ENCODE results near the gene GNAZ.

Gene GNAZ

DNA sequence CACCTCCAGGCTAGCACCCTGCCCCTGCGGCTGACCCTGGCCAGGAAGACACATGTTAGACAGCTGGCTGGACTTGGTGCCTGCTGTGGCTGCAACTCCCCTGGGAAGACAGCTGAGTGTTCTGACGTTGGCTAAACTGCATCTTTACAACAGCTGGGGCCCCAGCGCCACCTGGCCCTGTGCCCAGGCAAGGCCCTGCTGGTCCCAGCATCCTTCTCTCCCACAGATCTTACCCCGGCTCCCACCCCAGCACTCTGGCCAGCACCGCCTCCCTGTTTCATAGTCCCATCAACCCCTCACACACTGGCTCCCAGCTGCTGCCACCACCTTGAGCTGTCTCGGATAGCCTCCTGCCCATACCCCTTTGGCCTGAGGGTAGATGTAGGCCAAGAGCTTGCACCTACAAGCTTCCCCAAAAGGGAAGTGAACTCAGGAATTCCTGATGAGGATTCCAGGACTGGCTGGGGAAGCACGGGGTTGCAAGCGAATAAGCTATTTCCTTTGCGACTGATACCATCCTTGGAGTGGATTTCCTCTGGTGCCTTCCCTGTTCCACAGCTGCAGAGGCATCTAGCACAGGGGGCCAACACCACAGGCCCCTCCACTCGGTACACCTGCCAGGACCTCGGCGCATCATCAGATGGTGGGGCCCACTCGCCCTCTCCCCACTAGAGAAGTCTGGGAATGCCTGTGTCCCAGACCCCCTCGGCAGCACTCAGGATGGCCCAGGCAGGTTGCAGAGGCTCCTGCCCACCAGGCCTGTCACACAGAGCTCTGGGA, 42.9 kb downstream of the GNAZ start:
- TF ChIP-seq, protein P1, sequence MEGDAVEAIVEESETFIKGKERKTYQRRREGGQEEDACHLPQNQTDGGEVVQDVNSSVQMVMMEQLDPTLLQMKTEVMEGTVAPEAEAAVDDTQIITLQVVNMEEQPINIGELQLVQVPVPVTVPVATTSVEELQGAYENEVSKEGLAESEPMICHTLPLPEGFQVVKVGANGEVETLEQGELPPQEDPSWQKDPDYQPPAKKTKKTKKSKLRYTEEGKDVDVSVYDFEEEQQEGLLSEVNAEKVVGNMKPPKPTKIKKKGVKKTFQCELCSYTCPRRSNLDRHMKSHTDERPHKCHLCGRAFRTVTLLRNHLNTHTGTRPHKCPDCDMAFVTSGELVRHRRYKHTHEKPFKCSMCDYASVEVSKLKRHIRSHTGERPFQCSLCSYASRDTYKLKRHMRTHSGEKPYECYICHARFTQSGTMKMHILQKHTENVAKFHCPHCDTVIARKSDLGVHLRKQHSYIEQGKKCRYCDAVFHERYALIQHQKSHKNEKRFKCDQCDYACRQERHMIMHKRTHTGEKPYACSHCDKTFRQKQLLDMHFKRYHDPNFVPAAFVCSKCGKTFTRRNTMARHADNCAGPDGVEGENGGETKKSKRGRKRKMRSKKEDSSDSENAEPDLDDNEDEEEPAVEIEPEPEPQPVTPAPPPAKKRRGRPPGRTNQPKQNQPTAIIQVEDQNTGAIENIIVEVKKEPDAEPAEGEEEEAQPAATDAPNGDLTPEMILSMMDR (IDR thresholded peaks at IDR 0.05; ENCODE audit: poor library complexity, severe bottlenecking), result no peak
- DNase-seq (ENCODE audit: low spot score) (no peak), ATAC-seq (ENCODE audit: low read depth) (no peak)
- Histone ChIP-seq H3K36me3 (ENCODE audit: low read depth) (no peaks in the 10 kb centered on the region), H3K27ac (ENCODE audit: poor library complexity, severe bottlenecking) (no peak overlapping the region), H3K27me3 (ENCODE audit: insufficient read depth, poor library complexity, severe bottlenecking) (no peaks in the 10 kb centered on the region), H3K4me1 (ENCODE audit: insufficient read depth, poor library complexity, severe bottlenecking) (no peaks in the 10 kb centered on the region), H3K9me3 (ENCODE audit: severe bottlenecking) (peaks cover 13% of the 10 kb centered on the region), H3K4me3 (ENCODE audit: severe bottlenecking) (no peak overlapping the region)

DNA sequence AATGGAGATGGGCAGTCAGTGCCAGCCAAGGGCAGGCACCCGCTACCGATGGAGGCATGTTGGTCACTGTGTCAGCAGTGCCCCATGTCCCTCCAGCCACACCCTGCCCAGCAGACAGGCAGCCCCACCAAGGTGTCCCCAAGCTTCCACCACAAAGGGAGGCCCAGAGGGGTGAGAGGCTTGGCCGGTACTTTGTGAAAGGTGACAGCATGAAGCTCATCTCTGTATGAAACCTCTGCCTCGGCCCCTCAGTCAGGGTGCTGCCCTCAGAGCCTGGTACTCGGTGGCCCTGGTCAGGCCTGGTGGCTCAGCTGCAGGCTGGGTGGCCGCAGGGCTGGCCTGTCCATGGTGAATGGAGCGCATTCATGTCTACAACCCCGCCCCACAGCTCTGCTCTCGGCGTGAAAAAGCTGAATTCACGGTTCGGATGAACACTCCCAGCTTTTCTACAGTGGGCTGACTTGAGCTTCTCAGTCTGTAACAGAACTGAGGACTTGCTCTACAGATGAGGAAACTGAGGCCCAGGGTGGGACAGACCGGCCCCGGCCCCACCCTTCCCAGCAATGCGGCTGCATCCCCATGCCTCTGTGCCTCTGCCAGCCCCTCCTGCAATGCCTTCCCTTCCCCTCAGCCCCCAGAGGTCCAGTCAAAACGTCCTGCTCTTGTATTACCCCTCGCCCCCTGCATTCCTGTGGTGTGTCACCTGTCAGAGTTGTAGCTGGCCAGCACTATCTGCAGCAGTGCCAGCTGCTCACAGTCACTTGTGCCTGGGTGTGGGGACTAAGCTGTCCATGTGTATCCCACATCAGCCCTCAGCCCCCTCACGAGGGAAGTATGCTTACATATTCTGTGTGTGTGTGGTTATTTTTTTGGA, 43.8 kb downstream of the GNAZ start:
- ATAC-seq (ENCODE audit: low read depth), result no peak
- TF ChIP-seq, protein P1 (IDR thresholded peaks at IDR 0.05; ENCODE audit: poor library complexity, severe bottlenecking), result no peak

DNA sequence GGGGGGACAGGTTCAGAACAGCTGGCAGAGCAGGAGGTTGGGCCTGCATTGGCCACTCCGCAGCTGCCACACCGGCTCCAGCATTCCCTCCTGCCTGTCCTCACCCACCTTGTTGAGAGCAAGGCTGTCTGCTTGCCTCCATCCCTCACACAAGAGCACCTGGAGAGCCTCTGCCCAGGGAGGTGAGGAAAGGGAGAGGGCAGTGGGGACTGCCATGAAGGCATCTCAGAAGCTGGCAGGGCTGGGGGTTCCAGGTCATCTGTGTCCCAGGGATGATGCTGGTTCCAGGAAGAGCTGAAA, 44.4 kb downstream of the GNAZ start:
- no peaks in the 10 kb centered on the region for H3K27me3 ChIP-seq (ENCODE audit: insufficient read depth, poor library complexity, severe bottlenecking)
- H3K4me1 ChIP-seq (ENCODE audit: insufficient read depth, poor library complexity, severe bottlenecking), result no peaks in the 10 kb centered on the region
- TF ChIP-seq, protein P1 (IDR thresholded peaks at IDR 0.05; ENCODE audit: poor library complexity, severe bottlenecking), result no peak
- ATAC-seq (ENCODE audit: low read depth), result no peak
- no peak overlapping the region for H3K4me3 ChIP-seq (ENCODE audit: severe bottlenecking)
- DNase-seq (ENCODE audit: low spot score), result no peak
- peaks cover 10% of the 10 kb centered on the region for H3K9me3 ChIP-seq (ENCODE audit: severe bottlenecking)
- H3K36me3 ChIP-seq (ENCODE audit: low read depth), result no peaks in the 10 kb centered on the region
- no peak overlapping the region for H3K27ac ChIP-seq (ENCODE audit: poor library complexity, severe bottlenecking)

More for the DNA sequence above, 43.8 kb downstream of the GNAZ start:
- no peaks in the 10 kb centered on the region for H3K4me1 ChIP-seq (ENCODE audit: insufficient read depth, poor library complexity, severe bottlenecking)
- peaks cover 10% of the 10 kb centered on the region for H3K9me3 ChIP-seq (ENCODE audit: severe bottlenecking)
- no peak overlapping the region for H3K27ac ChIP-seq (ENCODE audit: poor library complexity, severe bottlenecking)
- no peaks in the 10 kb centered on the region for H3K36me3 ChIP-seq (ENCODE audit: low read depth)
- H3K27me3 ChIP-seq (ENCODE audit: insufficient read depth, poor library complexity, severe bottlenecking), result no peaks in the 10 kb centered on the region
- no peak for DNase-seq (ENCODE audit: low spot score)
- H3K4me3 ChIP-seq (ENCODE audit: severe bottlenecking), result no peak overlapping the region

DNA sequence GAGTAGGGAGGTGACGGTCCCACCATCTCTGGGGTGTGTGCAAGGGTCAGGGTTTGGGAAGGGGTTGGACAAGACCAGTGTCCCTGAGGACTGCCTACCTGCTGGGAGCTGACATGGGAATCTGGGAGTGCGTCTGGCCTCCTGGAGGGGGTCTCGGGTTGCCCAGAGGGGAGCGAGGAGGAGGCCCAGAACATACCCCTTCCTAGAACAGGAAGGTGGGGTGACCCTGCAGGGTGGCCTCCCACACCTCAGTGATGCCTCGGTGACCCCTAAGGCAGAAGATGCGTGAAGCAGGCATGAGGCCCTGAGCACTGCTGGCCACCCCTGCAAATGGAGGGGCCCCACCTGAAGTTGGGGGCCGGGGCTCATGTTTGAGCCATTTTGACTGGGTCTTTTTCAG, 45.0 kb downstream of the GNAZ start:
- H3K4me3 ChIP-seq (ENCODE audit: severe bottlenecking), result no peak overlapping the region
- no peaks in the 10 kb centered on the region for H3K36me3 ChIP-seq (ENCODE audit: low read depth)
- no peaks in the 10 kb centered on the region for H3K4me1 ChIP-seq (ENCODE audit: insufficient read depth, poor library complexity, severe bottlenecking)
- TF ChIP-seq, protein P1 (IDR thresholded peaks at IDR 0.05; ENCODE audit: poor library complexity, severe bottlenecking), result no peak
- no peak for ATAC-seq (ENCODE audit: low read depth)
- no peak for DNase-seq (ENCODE audit: low spot score)
- H3K9me3 ChIP-seq (ENCODE audit: severe bottlenecking), result peaks cover 7% of the 10 kb centered on the region
- H3K27ac ChIP-seq (ENCODE audit: poor library complexity, severe bottlenecking), result no peak overlapping the region
- no peaks in the 10 kb centered on the region for H3K27me3 ChIP-seq (ENCODE audit: insufficient read depth, poor library complexity, severe bottlenecking)

All from RWPE2 (cell line).